ENCODE results near the gene CYP2C8. TPM values are rescaled to one million over a fixed set of nuclear protein-coding genes. Genes with fewer than 3 reads are reported as not detected.

Gene CYP2C8
- total RNA-seq, 1 donor from 2014 or later = 0.46 TPM

DNA sequence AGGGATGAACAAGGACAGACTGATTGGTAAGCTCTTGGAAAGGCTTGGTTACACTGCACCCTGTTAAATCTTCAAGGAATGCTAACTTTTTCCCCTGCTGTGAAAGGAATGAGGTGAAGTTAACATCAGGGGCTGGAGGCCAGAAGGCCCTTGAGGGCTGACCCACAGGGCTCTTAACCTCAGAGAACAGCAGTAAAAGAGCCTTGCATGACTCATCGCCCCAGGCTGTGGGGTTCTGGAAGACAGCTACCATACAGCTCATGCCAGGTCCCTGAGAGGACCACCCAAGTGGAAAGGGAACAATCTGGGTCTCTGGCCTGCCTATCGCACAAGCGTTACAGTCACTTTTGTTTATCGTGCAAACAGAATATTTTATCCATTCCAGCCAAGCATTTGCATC, 76.5 kb downstream of the CYP2C8 start:
- ATAC-seq (no peak), DNase-seq (no peak)
- no peak overlapping the region for H3K27ac ChIP-seq

DNA sequence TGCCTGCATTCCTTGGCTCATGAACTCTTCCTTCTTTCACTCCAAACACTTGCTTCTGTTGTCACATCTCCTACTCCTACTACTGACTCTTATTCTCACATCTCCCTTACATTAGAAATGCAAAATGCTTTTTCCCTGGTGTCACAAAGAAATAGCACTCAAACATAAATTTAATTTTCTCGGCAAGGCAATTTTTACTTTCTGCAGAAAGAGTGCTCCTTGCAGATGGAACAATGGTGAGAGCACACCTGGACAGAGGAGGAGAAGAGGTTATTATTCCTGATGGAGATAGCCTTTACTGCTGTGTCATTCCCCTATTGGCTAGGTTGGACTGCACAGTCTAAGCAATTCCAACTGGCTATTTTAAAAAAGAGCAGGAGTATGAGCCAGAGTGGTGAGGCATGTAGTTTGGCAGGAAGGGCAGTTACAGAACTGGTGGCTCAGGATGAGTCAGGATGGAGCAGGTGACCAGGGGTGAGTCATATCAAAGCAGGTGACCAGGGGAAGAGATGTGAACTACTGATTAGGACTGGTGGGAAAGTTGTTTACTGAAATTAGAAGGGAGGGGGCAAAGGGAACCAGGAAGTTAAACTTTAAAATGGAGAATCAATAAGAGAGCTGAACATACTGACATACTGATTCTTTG, 77.9 kb downstream of the CYP2C8 start:
- Histone ChIP-seq H3K4me1 (no peaks in the 10 kb centered on the region), H3K9me3 (peaks cover 8% of the 10 kb centered on the region), H3K27me3 (no peaks in the 10 kb centered on the region), H3K27ac (no peak overlapping the region), H3K4me3 (no peak overlapping the region), H3K36me3 (no peaks in the 10 kb centered on the region)
- TF ChIP-seq, protein P1, sequence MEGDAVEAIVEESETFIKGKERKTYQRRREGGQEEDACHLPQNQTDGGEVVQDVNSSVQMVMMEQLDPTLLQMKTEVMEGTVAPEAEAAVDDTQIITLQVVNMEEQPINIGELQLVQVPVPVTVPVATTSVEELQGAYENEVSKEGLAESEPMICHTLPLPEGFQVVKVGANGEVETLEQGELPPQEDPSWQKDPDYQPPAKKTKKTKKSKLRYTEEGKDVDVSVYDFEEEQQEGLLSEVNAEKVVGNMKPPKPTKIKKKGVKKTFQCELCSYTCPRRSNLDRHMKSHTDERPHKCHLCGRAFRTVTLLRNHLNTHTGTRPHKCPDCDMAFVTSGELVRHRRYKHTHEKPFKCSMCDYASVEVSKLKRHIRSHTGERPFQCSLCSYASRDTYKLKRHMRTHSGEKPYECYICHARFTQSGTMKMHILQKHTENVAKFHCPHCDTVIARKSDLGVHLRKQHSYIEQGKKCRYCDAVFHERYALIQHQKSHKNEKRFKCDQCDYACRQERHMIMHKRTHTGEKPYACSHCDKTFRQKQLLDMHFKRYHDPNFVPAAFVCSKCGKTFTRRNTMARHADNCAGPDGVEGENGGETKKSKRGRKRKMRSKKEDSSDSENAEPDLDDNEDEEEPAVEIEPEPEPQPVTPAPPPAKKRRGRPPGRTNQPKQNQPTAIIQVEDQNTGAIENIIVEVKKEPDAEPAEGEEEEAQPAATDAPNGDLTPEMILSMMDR (IDR thresholded peaks at IDR 0.05) = no peak
- no peak for DNase-seq
- intact Hi-C loops (cut with DNase I) = no loop called here
- ATAC-seq = no peak

More for the DNA sequence above, 76.5 kb downstream of the CYP2C8 start:
- no peaks in the 10 kb centered on the region for H3K4me1 ChIP-seq
- H3K36me3 ChIP-seq = no peaks in the 10 kb centered on the region
- peaks cover 8% of the 10 kb centered on the region for H3K9me3 ChIP-seq
- TF ChIP-seq, protein P1 (IDR thresholded peaks at IDR 0.05) = no peak
- no peak overlapping the region for H3K4me3 ChIP-seq
- no peaks in the 10 kb centered on the region for H3K27me3 ChIP-seq
- intact Hi-C loops (cut with DNase I) = no loop called here

DNA sequence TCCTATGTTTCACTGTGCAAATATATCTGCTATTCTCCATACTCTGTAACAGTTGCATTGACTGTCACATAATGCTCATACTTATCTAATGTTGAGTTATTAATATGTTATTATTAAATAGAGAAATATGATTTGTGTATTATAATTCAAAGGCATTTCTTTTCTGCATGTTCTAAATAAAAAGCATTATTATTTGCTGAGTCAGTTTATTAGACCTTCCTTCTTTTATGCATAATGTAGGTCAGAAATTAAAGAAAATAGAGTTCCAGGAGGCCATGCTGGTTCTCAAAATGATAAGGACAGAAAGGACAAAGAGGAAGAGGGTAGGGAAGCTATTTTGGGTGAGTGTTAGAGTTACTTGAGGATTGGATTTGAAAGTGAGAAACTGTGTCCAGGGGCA, 80.1 kb downstream of the CYP2C8 start:
- Histone ChIP-seq H3K9me3 (peaks cover 8% of the 10 kb centered on the region), H3K36me3 (no peaks in the 10 kb centered on the region), H3K4me3 (no peak overlapping the region), H3K4me1 (no peaks in the 10 kb centered on the region), H3K27me3 (no peaks in the 10 kb centered on the region), H3K27ac (no peak overlapping the region)
- TF ChIP-seq, protein P1 (IDR thresholded peaks at IDR 0.05) = no peak
- DNase-seq (no peak), ATAC-seq (no peak)
- intact Hi-C loops (cut with DNase I) = no loop called here

Other genes with a start within 250 kb of the CYP2C8 start
- gene CYP2C9, start 130.8 kb downstream of the CYP2C8 start, total RNA-seq = 0.20 TPM
- gene ACSM6, start 124.7 kb upstream of the CYP2C8 start, total RNA-seq = not detected
- 190 TPM for gene PDLIM1, start 221.5 kb upstream of the CYP2C8 start, total RNA-seq

All from upper lobe of right lung (tissue), 1 donor.